Calu3 (cell line): Measurements from ENCODE around the gene RCSD1. TPM values are rescaled to one million over a fixed set of nuclear protein-coding genes. Genes with fewer than 3 reads are reported as not detected.
A peak's percentile ranks its signal among the peaks of the same experiment; 100 is the strongest.

Source experiments
- BruUV-seq: library from RNA; stranded (reverse); fragments of 400-500 nt; replicated peaks from 2 replicates; lab custom pipeline; 2021; lab: Mats Ljungman, UMichigan
- CTCF ChIA-PET: fragments of 300-600 bp; sonication (Branson Sonifier 250); formaldehyde crosslinking; loops from one replicate; lab custom pipeline; 2022; ENCODE audit warnings: antibody characterized with exemption; lab: Charles Lee
- DNase-seq: peaks from one replicate; pipeline ENCODE4 v3.0.0; 2022
- H3K27ac Mint-ChIP-seq: one replicate; pipeline ENCODE4 v1.8.0; 2022; ENCODE audit warnings: mixed read lengths; ENCODE audit not compliant: unreplicated experiment
- H3K27me3 Mint-ChIP-seq: one replicate; pipeline ENCODE4 v1.8.0; 2022; ENCODE audit warnings: mixed read lengths; ENCODE audit not compliant: unreplicated experiment
- H3K36me3 Mint-ChIP-seq: one replicate; pipeline ENCODE4 v1.8.0; 2022; ENCODE audit warnings: mild to moderate bottlenecking, moderate library complexity, mixed read lengths; ENCODE audit not compliant: insufficient read depth, unreplicated experiment
- H3K4me1 Mint-ChIP-seq: one replicate; pipeline ENCODE4 v1.8.0; 2022; ENCODE audit warnings: mild to moderate bottlenecking, low read depth, mixed read lengths; ENCODE audit not compliant: unreplicated experiment
- H3K4me3 Mint-ChIP-seq: one replicate; pipeline ENCODE4 v1.8.0; 2022; ENCODE audit warnings: mild to moderate bottlenecking, low read depth, moderate library complexity, mixed read lengths; ENCODE audit not compliant: unreplicated experiment
- H3K9me3 Mint-ChIP-seq: one replicate; pipeline ENCODE4 v1.8.0; 2022; ENCODE audit warnings: low read depth, mixed read lengths; ENCODE audit not compliant: unreplicated experiment
- CTCF ChIP-seq: fragments of 200-600 bp; IDR thresholded peaks from one replicate; pipeline ENCODE4 v1.8.0; 2022; ENCODE audit warnings: antibody characterized with exemption; ENCODE audit not compliant: unreplicated experiment
- intact Hi-C: fragments of 100-400 bp; cut with micrococcal nuclease; formaldehyde crosslinking; loops from one replicate; pipeline ENCODE4 v1.10.0; 2022; ENCODE audit not compliant: unreplicated experiment
- total RNA-seq: library from RNA; stranded (reverse); gene quantifications from 2 replicates; pipeline ENCODE4 v1.2.3, GENCODE V29; 2022

RCSD1 gene
- total RNA-seq, 1 experiment from 2014 or later, result not detected

GRCh38 chr1:167721617-167722151 lies 91.7 kb downstream of the RCSD1 start, which contains the start of gene MPZL1:
Gene MPZL1 (plus strand): TSS chr1:167721982. CDS start chr1:167722152, 170 bp downstream.
- peak; percentile 98 for DNase-seq
- no TSS peak for BruUV-seq
- Mint-ChIP-seq H3K4me1 (peaks cover 33% of the 10 kb centered on the region), H3K27ac (peak within 1 kb of the TSS; percentile 88), H3K36me3 (peaks cover 19% of the 10 kb centered on the region), H3K4me3 (peak within 1 kb of the TSS; percentile 85), H3K9me3 (no peaks in the 10 kb centered on the region), H3K27me3 (no peaks in the 10 kb centered on the region)
- intact Hi-C loops, result loop anchor here (1.0 to 5.0 kb wide), 5 partner anchors 31 to 361 kb away; partner anchors contain the start of genes DCAF6 and MPC2
- CTCF ChIA-PET, result interaction anchor here (0.9 to 1.3 kb wide), 5 partner anchors 35 to 360 kb away, joined by 3 to 8 read pairs (median 3); no protein-coding TSS in a partner anchor
- no peak for TF ChIP-seq CTCF

DNA sequence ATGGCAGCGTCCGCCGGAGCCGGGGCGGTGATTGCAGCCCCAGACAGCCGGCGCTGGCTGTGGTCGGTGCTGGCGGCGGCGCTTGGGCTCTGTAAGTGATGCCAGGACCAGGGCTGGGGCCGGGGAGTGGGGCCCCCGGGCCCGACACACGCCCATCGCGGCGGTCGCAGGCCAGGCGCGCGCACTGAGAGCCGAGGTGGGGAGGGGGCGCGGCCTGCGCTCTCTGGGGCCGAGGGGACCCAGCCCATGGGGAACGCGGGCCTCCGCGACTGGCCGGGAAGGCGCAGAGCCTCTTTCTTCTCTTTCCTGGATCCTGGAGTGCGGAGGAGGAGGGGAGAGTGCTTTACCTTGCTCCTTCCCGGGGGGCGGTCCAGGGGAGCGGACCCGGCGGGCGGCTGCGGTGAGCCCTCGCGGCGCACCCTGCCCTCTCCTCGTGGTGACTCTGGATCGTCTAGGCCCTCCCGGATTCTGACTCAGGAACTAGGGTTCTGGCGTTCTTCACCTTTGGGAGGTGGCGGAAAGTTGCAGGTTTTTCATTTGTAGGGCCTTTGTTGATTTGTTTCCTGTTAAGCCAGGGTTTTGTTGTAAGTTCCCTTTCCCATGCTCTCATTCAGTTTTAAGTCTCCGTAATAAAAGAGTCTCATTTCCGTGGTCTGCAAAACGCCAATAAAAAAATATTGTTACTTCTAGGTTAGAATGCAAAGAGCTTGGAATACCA lies 92.3 kb downstream of the RCSD1 start:
- no peaks in the 10 kb centered on the region for H3K27me3 Mint-ChIP-seq
- BruUV-seq, result no TSS peak
- TF ChIP-seq CTCF, result no peak
- CTCF ChIA-PET, result interaction anchor here (1.0 to 1.3 kb wide), 3 partner anchors 78 to 360 kb away, joined by 3 to 8 read pairs (median 5); no protein-coding TSS in a partner anchor
- H3K4me1 Mint-ChIP-seq, result peaks cover 33% of the 10 kb centered on the region
- H3K36me3 Mint-ChIP-seq, result peaks cover 19% of the 10 kb centered on the region
- peak; percentile 59 for DNase-seq
- H3K4me3 Mint-ChIP-seq, result peak overlapping the region; percentile 85
- H3K9me3 Mint-ChIP-seq, result no peaks in the 10 kb centered on the region
- intact Hi-C loops, result loop anchor here (5.0 kb wide), 2 partner anchors 95 to 215 kb away; partner anchors contain the start of genes DCAF6 and MPC2
- H3K27ac Mint-ChIP-seq, result peak overlapping the region; percentile 88

DNA sequence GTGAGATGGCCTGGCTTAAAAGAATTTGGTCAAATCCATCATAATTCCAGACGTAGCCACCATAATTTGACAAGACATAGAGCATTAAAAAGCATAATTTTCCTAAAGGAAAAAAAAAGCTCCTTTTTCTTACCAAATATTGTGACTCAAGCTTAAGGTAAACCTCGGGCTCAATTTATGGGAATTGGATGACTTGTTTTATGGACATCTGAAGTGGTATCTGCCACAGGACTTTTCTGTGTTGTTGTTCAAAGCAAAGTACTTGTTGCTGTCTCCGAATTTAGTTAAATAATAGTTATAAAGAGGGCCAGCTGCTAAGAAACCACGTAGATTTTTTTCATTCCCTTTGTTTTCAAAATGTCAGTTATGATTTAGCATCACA lies 92.8 kb downstream of the RCSD1 start:
- H3K4me1 Mint-ChIP-seq, result peaks cover 33% of the 10 kb centered on the region
- no peak for DNase-seq
- H3K9me3 Mint-ChIP-seq, result no peaks in the 10 kb centered on the region
- H3K27ac Mint-ChIP-seq, result no peak overlapping the region
- no peak for TF ChIP-seq CTCF
- H3K27me3 Mint-ChIP-seq, result no peaks in the 10 kb centered on the region
- intact Hi-C loops, result loop anchor here (5.0 kb wide), 2 partner anchors 94 to 214 kb away; partner anchors contain the start of genes DCAF6 and MPC2
- no TSS peak for BruUV-seq
- CTCF ChIA-PET, result no interaction called here
- peaks cover 21% of the 10 kb centered on the region for H3K36me3 Mint-ChIP-seq
- H3K4me3 Mint-ChIP-seq, result peak overlapping the region; percentile 85

DNA sequence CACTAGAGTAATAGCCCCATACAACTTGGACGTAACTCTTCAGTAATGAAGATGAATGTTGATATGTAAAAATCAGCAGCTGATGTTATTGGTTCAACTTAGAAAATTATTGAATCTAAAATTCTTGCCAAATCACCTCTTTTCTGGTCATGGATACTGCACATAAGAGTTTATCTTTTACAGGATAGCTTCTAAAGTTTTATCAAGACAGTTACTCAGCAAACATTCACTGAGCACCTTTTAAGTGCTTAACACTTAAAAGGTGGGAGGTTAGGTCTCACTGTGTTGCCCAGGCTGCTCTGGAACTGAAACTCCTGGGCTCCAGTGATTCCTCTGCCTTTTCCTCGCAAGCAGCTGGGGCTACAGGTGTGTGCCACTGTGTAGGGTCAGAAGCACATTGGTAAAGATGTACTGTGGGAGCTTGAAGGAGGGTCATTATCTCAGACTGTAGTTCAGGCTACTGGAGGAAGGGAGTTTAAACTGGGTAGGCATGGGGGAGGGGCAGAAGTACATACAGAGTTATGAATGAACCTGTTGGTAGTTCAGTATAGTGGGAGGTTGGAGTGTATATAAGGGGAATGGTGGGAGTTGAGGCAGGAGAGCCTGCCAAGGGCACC lies 93.8 kb downstream of the RCSD1 start:
- CTCF ChIA-PET, result interaction anchor here (0.6 to 1.2 kb wide), 2 partner anchors 73 to 268 kb away, joined by 3 to 4 read pairs; no protein-coding TSS in a partner anchor
- peaks cover 27% of the 10 kb centered on the region for H3K36me3 Mint-ChIP-seq
- no peak for DNase-seq
- peak overlapping the region; percentile 85 for H3K4me3 Mint-ChIP-seq
- H3K4me1 Mint-ChIP-seq, result peaks cover 33% of the 10 kb centered on the region
- no peaks in the 10 kb centered on the region for H3K27me3 Mint-ChIP-seq
- TF ChIP-seq CTCF, result no peak
- H3K9me3 Mint-ChIP-seq, result no peaks in the 10 kb centered on the region
- no peak overlapping the region for H3K27ac Mint-ChIP-seq
- intact Hi-C loops, result loop anchor here (5.0 kb wide), 2 partner anchors 93 to 213 kb away; partner anchors contain the start of genes DCAF6 and MPC2
- BruUV-seq, result no TSS peak
